Suprapubic skin (tissue), 4 donors: ENCODE results near the gene NAALADL2. TPM values are rescaled to one million over a fixed set of nuclear protein-coding genes. Genes with fewer than 3 reads are reported as not detected.
"Not testable (repeated sequence)": the region's sequence is repeated elsewhere in the genome, so short reads cannot be mapped to it uniquely, and the experiment has no call there.

Source experiments
- DNase-seq, 2 donors: peaks; one replicate each; pipeline ENCODE4 v3.0.0-alpha.2; 2019; ENCODE audit warnings: low spot score in 2 of 2
- H3K27ac ChIP-seq: fragments of 200-600 bp; sonication (generic); one replicate; pipeline ENCODE4 v1.5.1; 2019
- H3K27me3 ChIP-seq: fragments of 200-600 bp; sonication (generic); one replicate; pipeline ENCODE4 v1.5.1; 2019
- H3K36me3 ChIP-seq: fragments of 200-600 bp; sonication (generic); one replicate; pipeline ENCODE4 v1.5.1; 2019
- H3K4me1 ChIP-seq: fragments of 200-600 bp; sonication (generic); one replicate; pipeline ENCODE4 v1.5.1; 2019
- H3K4me3 ChIP-seq: fragments of 200-600 bp; sonication (generic); one replicate; pipeline ENCODE4 v1.5.1; 2019; ENCODE audit warnings: mild to moderate bottlenecking
- H3K9me3 ChIP-seq: fragments of 200-600 bp; sonication (generic); one replicate; pipeline ENCODE4 v1.5.1; 2019
- EP300 ChIP-seq: sonication (generic); formaldehyde crosslinking; IDR thresholded peaks from one replicate; pipeline ENCODE4 v1.6.1; 2017; ENCODE audit warnings: antibody characterized with exemption
- POLR2A ChIP-seq, 2 donors: fragments of 450-650 bp; IDR thresholded peaks; one replicate each; pipeline ENCODE4 v1.6.1; 2017; ENCODE audit warnings: antibody characterized with exemption in 2 of 2, mild to moderate bottlenecking in 2 of 2, moderate library complexity in 2 of 2
- POLR2AphosphoS5 ChIP-seq, 3 donors: sonication (generic); formaldehyde crosslinking; IDR thresholded peaks; one replicate each; pipeline ENCODE4 v1.6.1; 2017; ENCODE audit warnings: antibody characterized with exemption in 3 of 3
- WGBS: methylation state at CpG from one replicate; pipeline ENCODE4 v1.1.5; 2018; 5-methylcytosine and 5-hydroxymethylcytosine counted together
- total RNA-seq, 4 donors: library from RNA; depleted of rRNA; stranded (reverse); fragments of >200 nt; gene quantifications; one replicate each; pipeline ENCODE4 v1.1.0, GENCODE V29; 2016
- TF ChIP-seq, protein P1 (sequence below), 2 donors: fragments of 200-600 bp in 1 of 2; fragments of 450-650 bp in 1 of 2; sonication (generic) in 1 of 2; IDR thresholded peaks; one replicate each; pipeline ENCODE4 v1.5.1; 2016 to 2019; ENCODE audit warnings: antibody characterized with exemption in 2 of 2, mild to moderate bottlenecking in 1 of 2, moderate library complexity in 1 of 2

The NAALADL2 gene
- total RNA-seq, 4 donors from 2014 or later, result 4.0 to 10.5 (median 8.5) TPM

DNA sequence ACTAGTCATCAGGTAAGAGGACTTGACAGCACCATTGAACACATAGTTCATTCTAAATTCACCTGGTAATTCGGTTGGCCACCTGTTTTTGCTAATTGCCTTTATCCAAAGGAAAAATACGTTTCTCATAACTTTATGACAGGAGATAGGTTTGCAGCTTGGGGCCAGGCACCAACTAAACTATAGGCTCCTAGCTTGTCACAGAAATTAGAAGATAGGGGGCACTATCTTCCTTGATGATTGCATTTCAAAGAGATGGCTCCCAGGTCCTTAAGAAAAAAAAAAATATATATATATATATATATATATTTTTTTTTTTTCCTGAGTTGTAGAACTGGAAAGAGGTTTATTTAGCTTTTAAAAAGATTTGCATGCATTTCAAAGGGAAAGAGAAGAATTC lies 563.6 kb downstream of the NAALADL2 start:
- 95% methylated on average over 2 of the region's 2 CpGs for WGBS
- TF ChIP-seq EP300, result no peak
- no peak for TF ChIP-seq POLR2A (IDR thresholded peaks at IDR 0.05)

DNA sequence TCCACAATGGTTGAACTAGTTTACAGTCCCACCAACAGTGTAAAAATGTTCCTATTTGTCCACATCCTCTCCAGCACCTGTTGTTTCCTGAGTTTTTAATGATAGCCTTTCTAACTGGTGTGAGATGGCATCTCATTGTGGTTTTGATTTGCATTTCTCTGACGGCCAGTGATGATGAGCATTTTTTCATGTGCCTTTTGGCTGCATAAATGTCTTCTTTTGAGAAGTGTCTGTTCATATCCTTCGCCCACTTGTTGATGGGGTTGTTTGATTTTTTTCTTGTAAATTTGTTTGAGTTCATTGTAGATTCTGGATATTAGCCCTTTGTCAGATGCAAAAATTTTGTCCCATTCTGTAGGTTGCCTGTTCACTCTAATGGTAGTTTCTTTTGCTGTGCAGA lies 564.7 kb downstream of the NAALADL2 start:
- not testable (repeated sequence) for H3K9me3 ChIP-seq, H3K27ac ChIP-seq, H3K4me1 ChIP-seq, DNase-seq, H3K27me3 ChIP-seq, H3K4me3 ChIP-seq, H3K36me3 ChIP-seq
- 82% methylated on average over 2 of the region's 2 CpGs for WGBS

More for the DNA sequence above, 563.6 kb downstream of the NAALADL2 start:
- Histone ChIP-seq H3K27ac (no peak overlapping the region), H3K4me1 (no peaks in the 10 kb centered on the region), H3K27me3 (no peaks in the 10 kb centered on the region), H3K4me3 (no peak overlapping the region), H3K36me3 (no peaks in the 10 kb centered on the region), H3K9me3 (no peaks in the 10 kb centered on the region)
- DNase-seq, result no peak

DNA sequence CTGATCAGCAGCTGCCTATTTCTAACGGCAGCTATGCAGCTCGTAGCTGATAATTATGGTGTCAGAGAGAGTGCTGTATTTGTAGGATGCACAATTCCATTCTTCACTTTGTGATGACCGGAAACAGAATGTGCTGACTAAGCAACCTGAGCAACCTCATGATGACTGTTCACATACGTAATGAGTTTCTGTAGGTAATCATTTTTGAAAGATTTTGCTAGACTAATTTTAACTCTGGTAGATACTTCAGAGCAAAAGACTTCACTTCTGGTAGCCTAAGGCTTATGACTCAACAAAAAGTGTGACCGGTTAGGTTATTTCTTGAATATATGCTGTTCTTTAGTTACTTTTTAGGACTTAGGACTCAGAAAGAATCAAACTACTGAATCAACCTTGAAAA lies 567.7 kb downstream of the NAALADL2 start:
- no peak overlapping the region for H3K27ac ChIP-seq
- H3K4me1 ChIP-seq, result peaks cover under 1% of the 10 kb centered on the region
- no peaks in the 10 kb centered on the region for H3K27me3 ChIP-seq
- H3K36me3 ChIP-seq, result no peaks in the 10 kb centered on the region
- no peak overlapping the region for H3K4me3 ChIP-seq
- no peaks in the 10 kb centered on the region for H3K9me3 ChIP-seq
- TF ChIP-seq, protein P1, sequence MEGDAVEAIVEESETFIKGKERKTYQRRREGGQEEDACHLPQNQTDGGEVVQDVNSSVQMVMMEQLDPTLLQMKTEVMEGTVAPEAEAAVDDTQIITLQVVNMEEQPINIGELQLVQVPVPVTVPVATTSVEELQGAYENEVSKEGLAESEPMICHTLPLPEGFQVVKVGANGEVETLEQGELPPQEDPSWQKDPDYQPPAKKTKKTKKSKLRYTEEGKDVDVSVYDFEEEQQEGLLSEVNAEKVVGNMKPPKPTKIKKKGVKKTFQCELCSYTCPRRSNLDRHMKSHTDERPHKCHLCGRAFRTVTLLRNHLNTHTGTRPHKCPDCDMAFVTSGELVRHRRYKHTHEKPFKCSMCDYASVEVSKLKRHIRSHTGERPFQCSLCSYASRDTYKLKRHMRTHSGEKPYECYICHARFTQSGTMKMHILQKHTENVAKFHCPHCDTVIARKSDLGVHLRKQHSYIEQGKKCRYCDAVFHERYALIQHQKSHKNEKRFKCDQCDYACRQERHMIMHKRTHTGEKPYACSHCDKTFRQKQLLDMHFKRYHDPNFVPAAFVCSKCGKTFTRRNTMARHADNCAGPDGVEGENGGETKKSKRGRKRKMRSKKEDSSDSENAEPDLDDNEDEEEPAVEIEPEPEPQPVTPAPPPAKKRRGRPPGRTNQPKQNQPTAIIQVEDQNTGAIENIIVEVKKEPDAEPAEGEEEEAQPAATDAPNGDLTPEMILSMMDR (IDR thresholded peaks at IDR 0.05), result no peak
- TF ChIP-seq EP300 (no peak), POLR2A (IDR thresholded peaks at IDR 0.05) (no peak), POLR2AphosphoS5 (IDR thresholded peaks at IDR 0.05) (no peak)
- no peak for DNase-seq
- 78% methylated on average over 5 of the region's 5 CpGs for WGBS

DNA sequence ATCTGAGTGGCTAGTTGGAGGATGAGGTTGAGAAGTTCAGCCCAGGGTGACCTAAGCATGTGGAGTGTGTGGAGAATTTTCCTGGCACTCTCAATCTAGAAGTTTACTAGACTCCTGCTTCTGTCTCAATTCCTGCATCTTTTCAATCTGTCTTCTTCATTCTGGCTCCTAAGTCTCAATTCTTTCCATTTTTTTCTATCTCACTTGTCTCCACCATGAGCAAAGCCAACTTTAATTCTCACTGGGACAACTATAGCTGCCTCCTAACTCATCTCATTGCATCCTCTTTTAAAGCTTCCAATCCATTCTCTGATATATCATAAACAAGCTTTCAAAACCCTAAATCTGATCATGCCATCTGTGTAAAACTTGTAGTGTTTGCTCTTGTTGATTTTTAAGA lies 569.3 kb downstream of the NAALADL2 start:
- no peak overlapping the region for H3K4me3 ChIP-seq
- DNase-seq, result no peak
- H3K36me3 ChIP-seq, result no peaks in the 10 kb centered on the region
- no peak overlapping the region for H3K27ac ChIP-seq
- TF ChIP-seq EP300 (no peak), POLR2A (IDR thresholded peaks at IDR 0.05) (no peak), POLR2AphosphoS5 (IDR thresholded peaks at IDR 0.05) (no peak)
- TF ChIP-seq, protein P1 (IDR thresholded peaks at IDR 0.05), result no peak
- no peaks in the 10 kb centered on the region for H3K9me3 ChIP-seq
- no peaks in the 10 kb centered on the region for H3K27me3 ChIP-seq
- H3K4me1 ChIP-seq, result peaks cover 12% of the 10 kb centered on the region

DNA sequence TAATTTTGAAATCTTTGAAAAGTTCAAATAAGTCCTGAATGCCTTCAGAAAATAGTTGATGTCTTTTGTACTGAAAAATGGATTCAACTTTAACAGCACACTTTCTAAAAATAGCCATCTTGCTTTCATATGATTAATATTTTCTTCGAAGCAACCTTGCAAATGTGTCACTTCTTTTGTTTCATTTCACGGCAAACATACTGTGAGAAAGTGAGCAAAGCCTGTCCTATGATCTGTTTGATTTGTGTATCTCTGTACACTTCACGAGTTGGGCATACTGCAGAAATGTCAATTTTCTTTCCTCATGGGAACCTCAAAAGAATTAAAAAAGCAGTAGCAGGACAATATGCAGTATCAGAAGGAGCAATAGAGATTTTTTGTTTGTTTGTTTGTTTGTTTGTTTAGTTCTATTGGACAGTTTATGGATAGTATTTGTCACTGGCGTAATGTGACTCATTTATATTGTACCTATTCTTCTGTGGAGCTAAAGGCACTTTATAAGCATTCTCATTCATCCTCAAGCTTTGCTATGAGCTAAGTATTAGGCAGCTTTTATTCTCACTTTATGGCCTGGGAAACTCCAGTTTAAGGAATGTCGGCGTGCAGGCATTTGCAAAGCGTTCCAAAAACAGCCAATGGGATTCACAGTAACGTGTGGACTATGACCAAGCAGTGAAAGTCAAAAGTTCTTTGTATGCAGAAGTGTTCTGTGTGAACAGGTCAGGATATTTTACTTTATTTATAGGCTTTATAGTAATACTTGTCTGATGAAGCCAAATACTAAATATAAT lies 572.0 kb downstream of the NAALADL2 start:
- TF ChIP-seq POLR2AphosphoS5 (IDR thresholded peaks at IDR 0.05) (no peak), POLR2A (IDR thresholded peaks at IDR 0.05) (no peak), EP300 (no peak)
- TF ChIP-seq, protein P1 (IDR thresholded peaks at IDR 0.05), result no peak
- Histone ChIP-seq H3K4me1 (peaks cover 12% of the 10 kb centered on the region), H3K27me3 (no peaks in the 10 kb centered on the region), H3K4me3 (no peak overlapping the region), H3K27ac (no peak overlapping the region), H3K9me3 (no peaks in the 10 kb centered on the region), H3K36me3 (no peaks in the 10 kb centered on the region)
- DNase-seq, result no peak
- WGBS, result 45% methylated on average over 8 of the region's 8 CpGs

DNA sequence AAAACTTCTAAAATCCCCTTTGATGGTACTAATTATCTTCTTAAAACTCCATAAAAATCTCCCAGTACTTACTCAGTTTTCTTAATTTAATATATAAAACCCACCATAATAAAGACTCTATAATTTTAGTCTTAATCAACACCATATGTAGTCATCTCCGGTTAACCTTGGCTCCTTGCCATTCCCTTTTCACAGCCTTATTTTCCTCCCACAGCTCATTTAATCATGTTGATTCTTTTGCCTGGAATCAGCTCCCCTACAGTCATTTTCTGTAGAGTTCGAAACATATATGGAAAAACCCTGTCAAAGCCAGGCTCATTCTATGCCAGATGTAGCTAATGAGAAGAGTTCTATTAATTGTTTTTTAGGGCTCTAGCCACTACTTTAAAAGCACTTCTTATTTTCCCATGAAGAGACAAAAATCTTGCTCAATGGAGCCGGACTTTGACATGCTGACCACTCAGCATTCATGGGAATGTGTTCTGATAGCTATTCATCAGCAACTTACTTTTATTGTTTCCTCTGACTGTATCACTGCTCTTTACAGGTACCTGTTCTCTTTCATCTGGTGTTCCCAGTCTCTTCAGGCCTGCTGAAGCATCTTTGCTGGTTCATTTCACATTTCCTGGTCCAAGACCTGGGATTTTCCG lies 573.4 kb downstream of the NAALADL2 start:
- Histone ChIP-seq H3K9me3 (no peaks in the 10 kb centered on the region), H3K36me3 (no peaks in the 10 kb centered on the region), H3K4me3 (no peak overlapping the region), H3K27ac (no peak overlapping the region), H3K27me3 (no peaks in the 10 kb centered on the region), H3K4me1 (peaks cover 12% of the 10 kb centered on the region)
- TF ChIP-seq, protein P1 (IDR thresholded peaks at IDR 0.05), result no peak
- TF ChIP-seq EP300, result no peak
- TF ChIP-seq POLR2AphosphoS5 (IDR thresholded peaks at IDR 0.05), result no peak
- TF ChIP-seq POLR2A (IDR thresholded peaks at IDR 0.05), result no peak
- no peak for DNase-seq
- WGBS, result 58% methylated on average over 4 of the region's 4 CpGs
